Measurements from ENCODE around the gene PCDH19.

PCDH19 gene

DNA sequence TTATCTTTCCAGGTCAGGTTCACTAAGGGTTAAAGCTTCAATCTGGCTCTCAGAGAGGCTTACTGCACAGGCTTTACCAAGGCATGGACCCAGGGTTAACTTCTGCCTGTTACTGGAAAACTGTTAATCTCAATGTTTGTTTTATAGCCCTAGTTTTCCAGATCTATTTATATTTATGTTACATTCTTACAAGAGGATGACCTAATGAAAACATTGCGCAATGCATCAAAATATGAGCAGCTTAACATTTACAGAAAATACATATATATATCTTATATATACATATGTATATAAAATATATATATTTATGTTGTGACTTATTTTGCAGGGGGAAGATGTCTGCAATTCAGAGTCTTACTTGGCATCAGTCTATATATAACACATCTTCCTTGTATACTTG is 112.3 kb downstream of the PCDH19 start:
- no peak for ATAC-seq

DNA sequence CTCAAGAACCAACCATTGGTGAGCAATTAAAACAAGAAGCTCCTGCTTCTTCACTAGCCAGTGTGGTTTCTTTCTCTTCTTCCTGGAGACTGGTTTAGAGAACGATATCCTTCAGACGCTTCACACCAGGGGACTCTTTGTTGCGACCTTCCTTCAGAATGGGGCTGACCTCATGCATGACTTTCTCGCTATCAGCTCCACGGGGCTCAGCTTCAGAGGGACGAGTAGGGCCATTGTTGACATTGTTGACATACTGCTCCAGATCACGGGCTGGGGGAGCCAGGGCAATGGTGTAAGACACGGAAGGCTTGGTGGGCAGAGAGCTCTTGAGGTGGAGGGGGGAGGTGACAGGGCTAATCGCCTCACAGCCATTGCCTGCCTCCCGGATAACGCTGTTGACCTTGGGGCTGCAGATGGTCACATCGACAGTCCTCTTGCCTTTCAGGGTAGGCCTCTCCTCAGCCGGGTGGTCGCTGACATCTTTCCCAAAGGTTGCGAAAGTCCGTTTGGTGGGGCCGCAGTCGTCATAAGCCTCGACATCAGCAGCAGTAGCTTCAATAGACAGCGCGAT is 113.8 kb downstream of the PCDH19 start:
- TF ChIP-seq ARNTL (CRISPR knock-in tag; IDR thresholded peaks at IDR 0.05; ENCODE audit: borderline replicate concordance, low read depth) = no peak
- no peak for TF ChIP-seq ISL1 (CRISPR knock-in tag; IDR thresholded peaks at IDR 0.05)
- no peak for TF ChIP-seq GLIS3 (CRISPR knock-in tag; IDR thresholded peaks at IDR 0.05)
- ATAC-seq = no peak

More for the DNA sequence above, 112.3 kb downstream of the PCDH19 start:
- TF ChIP-seq, protein P1, sequence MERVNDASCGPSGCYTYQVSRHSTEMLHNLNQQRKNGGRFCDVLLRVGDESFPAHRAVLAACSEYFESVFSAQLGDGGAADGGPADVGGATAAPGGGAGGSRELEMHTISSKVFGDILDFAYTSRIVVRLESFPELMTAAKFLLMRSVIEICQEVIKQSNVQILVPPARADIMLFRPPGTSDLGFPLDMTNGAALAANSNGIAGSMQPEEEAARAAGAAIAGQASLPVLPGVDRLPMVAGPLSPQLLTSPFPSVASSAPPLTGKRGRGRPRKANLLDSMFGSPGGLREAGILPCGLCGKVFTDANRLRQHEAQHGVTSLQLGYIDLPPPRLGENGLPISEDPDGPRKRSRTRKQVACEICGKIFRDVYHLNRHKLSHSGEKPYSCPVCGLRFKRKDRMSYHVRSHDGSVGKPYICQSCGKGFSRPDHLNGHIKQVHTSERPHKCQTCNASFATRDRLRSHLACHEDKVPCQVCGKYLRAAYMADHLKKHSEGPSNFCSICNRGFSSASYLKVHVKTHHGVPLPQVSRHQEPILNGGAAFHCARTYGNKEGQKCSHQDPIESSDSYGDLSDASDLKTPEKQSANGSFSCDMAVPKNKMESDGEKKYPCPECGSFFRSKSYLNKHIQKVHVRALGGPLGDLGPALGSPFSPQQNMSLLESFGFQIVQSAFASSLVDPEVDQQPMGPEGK (CRISPR knock-in tag; IDR thresholded peaks at IDR 0.05; ENCODE audit: borderline replicate concordance) = no peak
- TF ChIP-seq CSDC2 (CRISPR knock-in tag; IDR thresholded peaks at IDR 0.05) (no peak), BACH2 (CRISPR knock-in tag; IDR thresholded peaks at IDR 0.05; ENCODE audit: borderline replicate concordance) (no peak), ZFP30 (CRISPR knock-in tag; IDR thresholded peaks at IDR 0.05) (no peak), SNAI2 (CRISPR knock-in tag; IDR thresholded peaks at IDR 0.05) (no peak), ZNF565 (CRISPR knock-in tag; conservative IDR thresholded peaks at IDR 0.05; ENCODE audit: low read depth) (no peak), ISL1 (CRISPR knock-in tag; IDR thresholded peaks at IDR 0.05) (no peak), GLIS3 (CRISPR knock-in tag; IDR thresholded peaks at IDR 0.05) (no peak), PPARA (CRISPR knock-in tag; IDR thresholded peaks at IDR 0.05; ENCODE audit: borderline replicate concordance) (no peak), ZNF70 (CRISPR knock-in tag; IDR thresholded peaks at IDR 0.05) (no peak), TCF4 (CRISPR knock-in tag; IDR thresholded peaks at IDR 0.05; ENCODE audit: borderline replicate concordance) (no peak), ARNTL (CRISPR knock-in tag; IDR thresholded peaks at IDR 0.05; ENCODE audit: borderline replicate concordance, low read depth) (no peak), ZFP3 (CRISPR knock-in tag; IDR thresholded peaks at IDR 0.05) (no peak), ESRRG (CRISPR knock-in tag; IDR thresholded peaks at IDR 0.05) (no peak), ZNF8 (CRISPR knock-in tag; IDR thresholded peaks at IDR 0.05) (no peak), RARB (CRISPR knock-in tag; IDR thresholded peaks at IDR 0.05) (no peak), TOX (CRISPR knock-in tag; IDR thresholded peaks at IDR 0.05; ENCODE audit: borderline replicate concordance) (no peak), OSR1 (CRISPR knock-in tag; IDR thresholded peaks at IDR 0.05) (no peak)
- TF ChIP-seq, protein P2, sequence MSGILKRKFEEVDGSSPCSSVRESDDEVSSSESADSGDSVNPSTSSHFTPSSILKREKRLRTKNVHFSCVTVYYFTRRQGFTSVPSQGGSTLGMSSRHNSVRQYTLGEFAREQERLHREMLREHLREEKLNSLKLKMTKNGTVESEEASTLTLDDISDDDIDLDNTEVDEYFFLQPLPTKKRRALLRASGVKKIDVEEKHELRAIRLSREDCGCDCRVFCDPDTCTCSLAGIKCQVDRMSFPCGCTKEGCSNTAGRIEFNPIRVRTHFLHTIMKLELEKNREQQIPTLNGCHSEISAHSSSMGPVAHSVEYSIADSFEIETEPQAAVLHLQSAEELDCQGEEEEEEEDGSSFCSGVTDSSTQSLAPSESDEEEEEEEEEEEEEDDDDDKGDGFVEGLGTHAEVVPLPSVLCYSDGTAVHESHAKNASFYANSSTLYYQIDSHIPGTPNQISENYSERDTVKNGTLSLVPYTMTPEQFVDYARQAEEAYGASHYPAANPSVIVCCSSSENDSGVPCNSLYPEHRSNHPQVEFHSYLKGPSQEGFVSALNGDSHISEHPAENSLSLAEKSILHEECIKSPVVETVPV (CRISPR knock-in tag; IDR thresholded peaks at IDR 0.05) = no peak
- TF ChIP-seq, protein P3, sequence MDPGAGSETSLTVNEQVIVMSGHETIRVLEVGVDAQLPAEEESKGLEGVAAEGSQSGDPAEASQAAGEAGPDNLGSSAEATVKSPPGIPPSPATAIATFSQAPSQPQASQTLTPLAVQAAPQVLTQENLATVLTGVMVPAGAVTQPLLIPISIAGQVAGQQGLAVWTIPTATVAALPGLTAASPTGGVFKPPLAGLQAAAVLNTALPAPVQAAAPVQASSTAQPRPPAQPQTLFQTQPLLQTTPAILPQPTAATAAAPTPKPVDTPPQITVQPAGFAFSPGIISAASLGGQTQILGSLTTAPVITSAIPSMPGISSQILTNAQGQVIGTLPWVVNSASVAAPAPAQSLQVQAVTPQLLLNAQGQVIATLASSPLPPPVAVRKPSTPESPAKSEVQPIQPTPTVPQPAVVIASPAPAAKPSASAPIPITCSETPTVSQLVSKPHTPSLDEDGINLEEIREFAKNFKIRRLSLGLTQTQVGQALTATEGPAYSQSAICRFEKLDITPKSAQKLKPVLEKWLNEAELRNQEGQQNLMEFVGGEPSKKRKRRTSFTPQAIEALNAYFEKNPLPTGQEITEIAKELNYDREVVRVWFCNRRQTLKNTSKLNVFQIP (CRISPR knock-in tag; IDR thresholded peaks at IDR 0.05; ENCODE audit: borderline replicate concordance, low read depth) = no peak

DNA sequence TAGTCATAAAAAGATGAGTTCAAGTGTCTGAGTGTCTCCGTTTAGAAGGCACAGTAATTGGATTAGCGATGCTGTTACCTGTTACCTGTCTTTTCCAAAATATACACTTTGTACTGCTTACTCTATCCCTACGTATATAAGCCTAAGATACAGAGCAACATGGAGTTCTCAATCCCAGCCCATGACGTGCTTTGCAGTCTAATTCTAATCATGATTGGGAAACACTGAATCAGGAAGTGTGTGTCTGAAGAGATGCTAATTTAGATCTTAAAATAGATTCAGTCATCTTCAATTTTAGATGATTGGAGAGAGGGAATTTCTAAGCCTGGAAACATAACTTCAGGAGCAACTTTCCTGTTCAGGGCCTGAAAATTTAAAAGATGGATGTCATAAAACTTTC is 115.1 kb downstream of the PCDH19 start:
- TF ChIP-seq, protein P1 (CRISPR knock-in tag; IDR thresholded peaks at IDR 0.05; ENCODE audit: borderline replicate concordance) = no peak
- no peak for ATAC-seq

DNA sequence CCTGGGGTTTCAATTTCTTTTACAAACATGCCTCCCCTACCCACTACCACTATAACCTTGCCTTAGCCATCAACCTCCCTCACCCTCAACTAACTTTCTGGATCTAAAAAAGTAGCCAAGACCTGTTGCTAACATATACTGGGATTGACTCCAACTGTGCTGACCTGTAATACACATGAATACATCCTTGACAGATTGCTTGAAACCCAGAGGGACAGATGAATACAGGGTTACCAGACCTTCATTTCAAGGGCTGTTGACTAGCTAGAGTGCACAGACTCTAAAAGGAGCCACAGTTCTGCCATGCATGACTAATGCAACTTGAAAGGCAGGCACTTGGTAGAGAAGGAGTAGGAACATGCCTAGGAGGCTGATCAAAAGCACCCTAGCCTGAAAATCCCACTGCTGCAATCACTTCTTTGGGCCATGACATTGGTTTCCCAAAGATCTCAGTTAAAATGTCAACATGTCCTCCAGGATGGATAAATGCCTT is 121.0 kb downstream of the PCDH19 start:
- no peak for ATAC-seq
- TF ChIP-seq SNAI2 (CRISPR knock-in tag; IDR thresholded peaks at IDR 0.05) (no peak), ZNF8 (CRISPR knock-in tag; IDR thresholded peaks at IDR 0.05) (no peak), PPARA (CRISPR knock-in tag; IDR thresholded peaks at IDR 0.05; ENCODE audit: borderline replicate concordance) (no peak), ISL1 (CRISPR knock-in tag; IDR thresholded peaks at IDR 0.05) (no peak), CSDC2 (CRISPR knock-in tag; IDR thresholded peaks at IDR 0.05) (no peak), ZNF565 (CRISPR knock-in tag; conservative IDR thresholded peaks at IDR 0.05; ENCODE audit: low read depth) (no peak), GLIS3 (CRISPR knock-in tag; IDR thresholded peaks at IDR 0.05) (no peak), ZNF70 (CRISPR knock-in tag; IDR thresholded peaks at IDR 0.05) (no peak)
- TF ChIP-seq, protein P4, sequence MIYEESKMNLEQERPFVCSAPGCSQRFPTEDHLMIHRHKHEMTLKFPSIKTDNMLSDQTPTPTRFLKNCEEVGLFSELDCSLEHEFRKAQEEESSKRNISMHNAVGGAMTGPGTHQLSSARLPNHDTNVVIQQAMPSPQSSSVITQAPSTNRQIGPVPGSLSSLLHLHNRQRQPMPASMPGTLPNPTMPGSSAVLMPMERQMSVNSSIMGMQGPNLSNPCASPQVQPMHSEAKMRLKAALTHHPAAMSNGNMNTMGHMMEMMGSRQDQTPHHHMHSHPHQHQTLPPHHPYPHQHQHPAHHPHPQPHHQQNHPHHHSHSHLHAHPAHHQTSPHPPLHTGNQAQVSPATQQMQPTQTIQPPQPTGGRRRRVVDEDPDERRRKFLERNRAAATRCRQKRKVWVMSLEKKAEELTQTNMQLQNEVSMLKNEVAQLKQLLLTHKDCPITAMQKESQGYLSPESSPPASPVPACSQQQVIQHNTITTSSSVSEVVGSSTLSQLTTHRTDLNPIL (CRISPR knock-in tag; IDR thresholded peaks at IDR 0.05; ENCODE audit: low read depth) = no peak
- TF ChIP-seq, protein P5, sequence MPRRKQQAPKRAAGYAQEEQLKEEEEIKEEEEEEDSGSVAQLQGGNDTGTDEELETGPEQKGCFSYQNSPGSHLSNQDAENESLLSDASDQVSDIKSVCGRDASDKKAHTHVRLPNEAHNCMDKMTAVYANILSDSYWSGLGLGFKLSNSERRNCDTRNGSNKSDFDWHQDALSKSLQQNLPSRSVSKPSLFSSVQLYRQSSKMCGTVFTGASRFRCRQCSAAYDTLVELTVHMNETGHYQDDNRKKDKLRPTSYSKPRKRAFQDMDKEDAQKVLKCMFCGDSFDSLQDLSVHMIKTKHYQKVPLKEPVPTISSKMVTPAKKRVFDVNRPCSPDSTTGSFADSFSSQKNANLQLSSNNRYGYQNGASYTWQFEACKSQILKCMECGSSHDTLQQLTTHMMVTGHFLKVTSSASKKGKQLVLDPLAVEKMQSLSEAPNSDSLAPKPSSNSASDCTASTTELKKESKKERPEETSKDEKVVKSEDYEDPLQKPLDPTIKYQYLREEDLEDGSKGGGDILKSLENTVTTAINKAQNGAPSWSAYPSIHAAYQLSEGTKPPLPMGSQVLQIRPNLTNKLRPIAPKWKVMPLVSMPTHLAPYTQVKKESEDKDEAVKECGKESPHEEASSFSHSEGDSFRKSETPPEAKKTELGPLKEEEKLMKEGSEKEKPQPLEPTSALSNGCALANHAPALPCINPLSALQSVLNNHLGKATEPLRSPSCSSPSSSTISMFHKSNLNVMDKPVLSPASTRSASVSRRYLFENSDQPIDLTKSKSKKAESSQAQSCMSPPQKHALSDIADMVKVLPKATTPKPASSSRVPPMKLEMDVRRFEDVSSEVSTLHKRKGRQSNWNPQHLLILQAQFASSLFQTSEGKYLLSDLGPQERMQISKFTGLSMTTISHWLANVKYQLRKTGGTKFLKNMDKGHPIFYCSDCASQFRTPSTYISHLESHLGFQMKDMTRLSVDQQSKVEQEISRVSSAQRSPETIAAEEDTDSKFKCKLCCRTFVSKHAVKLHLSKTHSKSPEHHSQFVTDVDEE (CRISPR knock-in tag; IDR thresholded peaks at IDR 0.05) = no peak
- TF ChIP-seq, protein P2 (CRISPR knock-in tag; IDR thresholded peaks at IDR 0.05) = no peak
